GM12865 (cell line): ENCODE results near the gene ADAMTS17.

ENCODE experiments used
- DNase-seq: peaks from one replicate; pipeline ENCODE4 v3.0.0; 2010; ENCODE audit warnings: low read depth
- H3K4me3 ChIP-seq: 2 replicates; pipeline ENCODE4 v1.5.1; 2011; ENCODE audit warnings: mild to moderate bottlenecking, low read depth, low read length, control low read depth
- CTCF ChIP-seq: IDR thresholded peaks from 2 replicates; pipeline ENCODE4 v1.5.1; 2011; ENCODE audit warnings: low read length, control low read depth, low read depth, inconsistent platforms; ENCODE audit not compliant: insufficient read depth; ENCODE audit errors: missing control alignments

ADAMTS17 gene

DNA sequence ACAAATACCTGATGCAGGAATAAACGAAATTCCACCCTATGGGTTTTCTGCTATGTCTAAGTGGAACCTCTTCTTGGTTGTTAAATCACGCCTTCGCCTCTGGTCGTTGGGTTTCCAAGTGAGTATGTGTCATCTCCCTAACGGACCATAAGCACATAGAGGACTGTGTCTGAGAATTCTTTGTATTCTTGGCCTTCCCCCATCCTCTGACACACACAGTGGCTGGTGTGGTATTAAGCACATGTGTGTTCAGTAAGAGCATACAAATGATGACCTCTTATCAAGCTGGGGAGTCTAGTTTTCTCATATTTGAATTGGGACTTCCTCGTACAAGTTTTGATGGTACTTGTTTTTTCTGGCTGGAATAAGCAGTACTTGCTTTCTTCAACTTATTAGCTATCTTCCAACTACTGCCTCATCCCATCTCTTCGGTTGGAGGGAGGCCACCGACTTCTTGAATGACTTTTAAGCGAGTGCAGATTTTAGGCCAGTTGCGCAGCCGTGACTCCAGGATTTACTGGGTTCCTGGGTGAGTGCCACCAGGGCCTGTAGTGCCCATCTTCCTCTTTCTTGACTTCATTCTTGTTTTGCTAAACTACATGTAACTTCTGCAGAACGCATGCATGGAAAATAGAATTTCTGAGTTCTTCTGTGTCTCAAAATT, 240.2 kb downstream of the ADAMTS17 start:
- no peak for DNase-seq
- TF ChIP-seq CTCF: no peak
- no peak overlapping the region for H3K4me3 ChIP-seq

- no peak overlapping the region for H3K4me3 ChIP-seq
- DNase-seq: no peak
- no peak for TF ChIP-seq CTCF
These were observed 240.8 kb downstream of the ADAMTS17 start for GRCh38 chr15:100100926-100101325.

DNA sequence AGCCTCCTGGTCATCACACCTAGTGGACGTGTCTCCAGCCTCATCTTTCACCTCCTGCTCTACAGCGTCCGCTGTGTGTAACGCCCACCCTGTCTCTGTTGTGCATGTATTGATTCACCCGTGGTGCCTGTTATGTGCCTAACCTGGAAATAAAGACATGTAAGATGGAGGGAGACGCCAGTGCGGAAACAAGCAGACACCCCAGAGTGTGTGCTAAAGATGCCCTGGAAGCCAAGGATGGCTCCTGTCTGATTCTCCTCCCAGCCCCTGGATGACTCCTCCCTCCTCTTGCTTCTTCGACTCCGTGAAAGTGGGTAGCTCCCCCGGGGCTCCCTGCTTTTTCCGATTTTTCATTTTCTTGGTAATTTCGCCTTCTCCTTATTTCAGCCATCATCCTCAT, 241.8 kb downstream of the ADAMTS17 start:
- TF ChIP-seq CTCF: no peak
- no peak for DNase-seq
- no peak overlapping the region for H3K4me3 ChIP-seq

DNA sequence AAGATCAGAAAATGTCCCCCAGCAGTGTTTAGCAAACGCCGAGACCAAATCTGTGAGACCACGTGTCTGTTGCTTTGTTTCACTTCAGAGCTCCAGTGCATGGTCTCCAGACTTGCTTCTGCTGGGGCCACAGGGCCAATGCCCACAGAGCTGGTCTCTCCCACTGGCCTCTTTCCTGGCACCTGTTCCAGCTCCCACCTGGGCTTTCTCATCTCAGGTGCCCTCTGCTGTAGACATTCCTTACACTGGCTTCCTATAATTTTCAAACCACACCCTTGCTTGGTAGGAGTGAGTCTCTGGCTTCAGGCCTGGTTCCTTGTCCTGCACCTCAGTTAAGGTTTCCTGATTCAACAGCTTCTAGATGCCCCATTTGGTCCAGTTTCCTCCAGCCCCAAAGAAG, 243.1 kb downstream of the ADAMTS17 start:
- H3K4me3 ChIP-seq: no peak overlapping the region
- no peak for TF ChIP-seq CTCF
- DNase-seq: no peak

DNA sequence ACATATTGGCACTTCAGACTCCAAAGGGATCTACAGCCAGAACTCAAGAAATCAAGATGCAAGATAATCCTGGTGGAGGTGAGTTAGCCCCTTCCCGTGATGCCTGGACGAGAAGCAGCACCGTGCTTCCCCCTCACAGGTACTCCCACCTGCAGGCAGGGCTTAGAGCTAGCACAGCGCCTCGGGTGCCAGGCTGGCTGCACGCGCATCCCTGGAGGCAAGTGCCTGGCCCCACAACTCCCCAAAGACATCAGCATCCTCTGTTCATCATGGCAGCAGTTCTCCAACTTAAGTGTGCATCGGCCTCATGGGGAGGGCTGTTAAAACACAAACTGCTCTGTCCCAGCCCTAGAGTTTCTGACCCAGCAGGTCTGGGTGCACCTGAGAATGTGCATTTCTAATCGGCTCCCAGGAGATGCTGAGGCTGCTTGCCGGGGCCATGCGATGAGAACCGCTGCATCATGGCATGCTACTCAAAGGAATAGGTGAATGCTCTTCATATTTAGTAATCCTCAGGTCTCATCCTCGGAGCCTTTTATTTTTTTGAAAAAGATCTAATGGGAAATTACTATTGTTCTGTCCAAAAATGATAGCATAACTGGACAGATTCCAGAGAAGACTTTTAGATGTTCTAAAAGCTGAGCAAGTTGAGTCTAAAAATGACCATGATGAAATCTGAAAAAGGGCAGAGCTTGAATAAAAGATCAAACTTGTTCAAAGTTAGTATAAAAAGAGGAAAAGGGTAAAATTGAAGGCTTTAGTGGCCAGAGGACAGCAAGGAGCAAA, 244.2 kb downstream of the ADAMTS17 start:
- no peak for DNase-seq
- no peak for TF ChIP-seq CTCF
- no peak overlapping the region for H3K4me3 ChIP-seq

- no peak for TF ChIP-seq CTCF
- no peak for DNase-seq
- no peak overlapping the region for H3K4me3 ChIP-seq
These were observed 245.1 kb downstream of the ADAMTS17 start for GRCh38 chr15:100096700-100097099.
